H1 (cell line): ENCODE measurements around the gene MCM3AP. TPM values are rescaled to one million over a fixed set of nuclear protein-coding genes. Genes with fewer than 3 reads are reported as not detected.
"Not testable (repeated sequence)": the region's sequence is repeated elsewhere in the genome, so short reads cannot be mapped to it uniquely, and the experiment has no call there.

Experiments
- CTCF ChIA-PET: fragments of 300-600 bp; sonication (Branson Sonifier 250); formaldehyde crosslinking; loops from one replicate; lab custom pipeline; 2021; ENCODE audit not compliant: partially characterized antibody; lab: Charles Lee
- POLR2A ChIA-PET: fragments of 300-600 bp; sonication (Branson Sonifier 250); formaldehyde crosslinking; loops from one replicate; lab custom pipeline; 2021; ENCODE audit warnings: inconsistent platforms; ENCODE audit not compliant: partially characterized antibody; lab: Charles Lee
- DNase-seq, 2 experiments: peaks; one replicate each; pipeline versions ENCODE4 v3.0.0 to v3.0.0-alpha.2; 2010 to 2022; ENCODE audit warnings: low spot score in 2 of 2, low read depth in 1 of 2, mixed read lengths in 1 of 2
- FAIRE-seq: peaks from 2 replicates; lab custom pipeline; 2011; peaks lifted over from hg19 to GRCh38; lab: Jason Lieb, UNC
- H2AFZ ChIP-seq: 2 replicates; pipeline ENCODE4 v1.8.1; 2012; ENCODE audit warnings: low read length, inconsistent platforms
- H2AK5ac ChIP-seq: 2 replicates; pipeline ENCODE4 v1.6.1; 2013; ENCODE audit warnings: low read depth, low read length
- H2BK120ac ChIP-seq: replicated peaks from 2 replicates; pipeline ENCODE3; 2013; ENCODE audit warnings: low read depth, low read length, inconsistent platforms
- H2BK12ac ChIP-seq: 2 replicates; pipeline ENCODE4 v1.6.1; 2013; ENCODE audit warnings: low read depth, low read length
- H2BK15ac ChIP-seq: 2 replicates; pipeline ENCODE4 v1.6.1; 2013; ENCODE audit warnings: low read length
- H2BK20ac ChIP-seq: 2 replicates; pipeline ENCODE4 v1.6.1; 2013; ENCODE audit warnings: low read length
- H2BK5ac ChIP-seq: 2 replicates; pipeline ENCODE4 v1.6.1; 2013; ENCODE audit warnings: low read depth, low read length
- H3K14ac ChIP-seq: 2 replicates; pipeline ENCODE4 v1.6.1; 2013; ENCODE audit warnings: inconsistent platforms; ENCODE audit not compliant: insufficient read length
- H3K18ac ChIP-seq: 2 replicates; pipeline ENCODE4 v1.6.1; 2013; ENCODE audit warnings: low read length; ENCODE audit errors: extremely low read depth
- H3K23ac ChIP-seq: 2 replicates; pipeline ENCODE4 v1.6.1; 2013; ENCODE audit warnings: inconsistent platforms; ENCODE audit not compliant: insufficient read length
- H3K23me2 ChIP-seq: 2 replicates; pipeline ENCODE4 v1.6.1; 2013; ENCODE audit warnings: low read depth, low read length
- H3K27ac ChIP-seq: 2 replicates; pipeline ENCODE4 v1.6.1; 2011; ENCODE audit warnings: low read depth, low read length, inconsistent platforms
- H3K27me3 ChIP-seq, 4 experiments: replicated peaks in 1 of 4; 1 replicate in 1 of 4; 2 replicates in 3 of 4; pipeline versions ENCODE4 v1.6.1 to v1.8.1; 2011 to 2013; ENCODE audit warnings: low read length in 3 of 4, mild to moderate bottlenecking in 3 of 4, inconsistent platforms in 2 of 4, mixed read lengths in 2 of 4, moderate library complexity in 1 of 4; ENCODE audit not compliant: control insufficient read depth in 3 of 4, insufficient read depth in 3 of 4; ENCODE audit errors: extremely low read depth in 1 of 4
- H3K36me3 ChIP-seq, 4 experiments: 2 replicates each; pipeline versions ENCODE4 v1.6.1 to v1.8.1; 2011 to 2013; ENCODE audit warnings: mild to moderate bottlenecking in 4 of 4, low read length in 3 of 4, moderate library complexity in 2 of 4, control low read depth in 1 of 4, inconsistent platforms in 1 of 4; ENCODE audit not compliant: insufficient read depth in 4 of 4, control insufficient read depth in 2 of 4
- H3K4ac ChIP-seq: replicated peaks from 2 replicates; pipeline ENCODE3; 2013; ENCODE audit warnings: low read length, low read depth, mixed read lengths, inconsistent platforms; ENCODE audit not compliant: insufficient read length
- H3K4me1 ChIP-seq, 4 experiments: replicated peaks in 1 of 4; 1 replicate in 1 of 4; 2 replicates in 3 of 4; pipeline versions ENCODE4 v1.6.1 to v1.8.1; 2011 to 2013; ENCODE audit warnings: low read length in 3 of 4, inconsistent platforms in 2 of 4, mixed read lengths in 1 of 4; ENCODE audit not compliant: insufficient read depth in 4 of 4, control insufficient read depth in 3 of 4
- H3K4me2 ChIP-seq, 2 experiments: 2 replicates each; pipeline versions ENCODE4 v1.6.1 to v1.8.1; 2011 to 2013; ENCODE audit warnings: low read depth in 2 of 2, low read length in 2 of 2, control low read depth in 1 of 2, inconsistent platforms in 1 of 2, mild to moderate bottlenecking in 1 of 2; ENCODE audit not compliant: insufficient read depth in 1 of 2
- H3K4me3 ChIP-seq, 4 experiments: fragments of 200-600, 300-600 bp in 1 of 4; sonication (generic), shearing (Covaris generic), sonication (Bioruptor Twin) in 1 of 4; 2 replicates each; pipeline versions ENCODE4 v1.5.1 to v1.8.1; 2011 to 2016; ENCODE audit warnings: low read length in 4 of 4, low read depth in 3 of 4, control low read depth in 2 of 4, inconsistent platforms in 2 of 4, mild to moderate bottlenecking in 2 of 4, mixed read lengths in 1 of 4, moderate library complexity in 1 of 4; ENCODE audit not compliant: insufficient read depth in 2 of 4; ENCODE audit errors: extremely low read depth in 1 of 4
- H3K56ac ChIP-seq: replicated peaks from 2 replicates; pipeline ENCODE3; 2013; ENCODE audit warnings: low read depth, mild to moderate bottlenecking, mixed read lengths, low read length, inconsistent platforms; ENCODE audit not compliant: insufficient read length
- H3K79me1 ChIP-seq: 2 replicates; pipeline ENCODE4 v1.6.1; 2013; ENCODE audit warnings: low read depth, low read length, control low read depth
- H3K79me2 ChIP-seq, 2 experiments: 2 replicates each; pipeline versions ENCODE4 v1.6.1 to v1.8.1; 2012 to 2013; ENCODE audit warnings: low read length in 2 of 2, mild to moderate bottlenecking in 2 of 2, inconsistent platforms in 1 of 2; ENCODE audit not compliant: insufficient read depth in 2 of 2, control insufficient read depth in 1 of 2
- H3K9ac ChIP-seq, 4 experiments: replicated peaks in 1 of 4; 1 replicate in 1 of 4; 2 replicates in 3 of 4; pipeline versions ENCODE4 v1.6.1 to v1.8.1; 2011 to 2013; ENCODE audit warnings: low read depth in 3 of 4, low read length in 3 of 4, control low read depth in 2 of 4, mild to moderate bottlenecking in 2 of 4, moderate library complexity in 2 of 4, inconsistent platforms in 1 of 4; ENCODE audit errors: extremely low read depth in 1 of 4
- H3K9me3 ChIP-seq, 2 experiments: 2 replicates each; pipeline versions ENCODE4 v1.6.1 to v1.8.1; 2012 to 2013; ENCODE audit warnings: mild to moderate bottlenecking in 2 of 2, moderate library complexity in 2 of 2, control low read depth in 1 of 2, inconsistent platforms in 1 of 2, low read depth in 1 of 2, low read length in 1 of 2, mixed read lengths in 1 of 2; ENCODE audit not compliant: insufficient read depth in 2 of 2
- H4K20me1 ChIP-seq, 2 experiments: replicated peaks in 1 of 2; 2 replicates each; pipeline versions ENCODE3 to v1.8.1; 2011 to 2013; ENCODE audit warnings: inconsistent platforms in 2 of 2, low read length in 2 of 2, mild to moderate bottlenecking in 1 of 2; ENCODE audit not compliant: insufficient read depth in 2 of 2, control insufficient read depth in 1 of 2
- H4K5ac ChIP-seq: 2 replicates; pipeline ENCODE4 v1.6.1; 2013; ENCODE audit warnings: low read length, low read depth, mixed read lengths, inconsistent platforms; ENCODE audit not compliant: insufficient read length
- H4K8ac ChIP-seq: 2 replicates; pipeline ENCODE4 v1.8.0; 2013; ENCODE audit warnings: mild to moderate bottlenecking, moderate library complexity, low read length, inconsistent platforms; ENCODE audit not compliant: insufficient read depth; ENCODE audit errors: extremely low read depth
- H4K91ac ChIP-seq: replicated peaks from 2 replicates; pipeline ENCODE3; 2013; ENCODE audit warnings: low read length, mixed read lengths, inconsistent platforms; ENCODE audit not compliant: insufficient read length
- CHD2 ChIP-seq: IDR thresholded peaks from 2 replicates; pipeline ENCODE4 v1.6.1; 2012; ENCODE audit warnings: low read length, improper control_type of control experiment
- RFX5 ChIP-seq: IDR thresholded peaks from 2 replicates; pipeline ENCODE4 v1.6.1; 2011; ENCODE audit warnings: low read depth, low read length, improper control_type of control experiment, borderline replicate concordance
- ZNF274 ChIP-seq: IDR thresholded peaks from 2 replicates; pipeline ENCODE4 v1.7.0; 2012; ENCODE audit warnings: low read length, borderline replicate concordance; ENCODE audit errors: extremely low read depth
- WGBS, 2 experiments: shearing (Covaris generic) in 1 of 2; methylation state at CpG; one replicate each; pipeline versions ENCODE4 v1.1.6 to v1.1.7; 2013 to 2015; ENCODE audit warnings: low lambda C conversion rate in 2 of 2, mixed read lengths in 2 of 2, inconsistent platforms in 1 of 2, low coverage in 1 of 2, missing lambda C conversion rate in 1 of 2; ENCODE audit not compliant: insufficient replicate concordance in 2 of 2, insufficient coverage in 1 of 2, insufficient read length in 1 of 2; ENCODE audit errors: extremely low coverage in 1 of 2, missing lambda C conversion rate in 1 of 2; 5-methylcytosine and 5-hydroxymethylcytosine counted together
- polyA plus RNA-seq, 7 experiments: library from polyadenylated mRNA; depleted of rRNA in 3 of 7; stranded (reverse) in 5 of 7; unstranded in 2 of 7; fragments of >200 nt in 5 of 7; fragments of 200-250 nt in 2 of 7; gene quantifications; 1 replicate in 5 of 7; 2 replicates in 1 of 7; 4 replicates in 1 of 7; pipeline versions ENCODE4 v1.2.1 to v1.2.3, GENCODE V29; 2011 to 2013; ENCODE audit warnings: missing spikeins in 2 of 7, mixed read lengths in 2 of 7
- total RNA-seq: library from RNA; stranded (reverse); fragmentation: NEBNext Ultra II Directional; extraction: Animal tissue kit (Norgen Biotek cat#: 25700); gene quantifications from 2 replicates; pipeline ENCODE4 v1.2.1, GENCODE V29; 2021

The MCM3AP gene
- total and polyA plus RNA-seq, 2 of the 8 experiments (the other 6 are each of a cell fraction or from before 2014, with no cell fraction given) = 37.2 to 119 TPM

GRCh38 chr21:46311568-46311967, 26.2 kb upstream of the MCM3AP start (continued):
- TF ChIP-seq CHD2 (no peak), RFX5 (no peak), ZNF274 (no peak)

- POLR2A ChIA-PET = interaction anchor here (0.8 to 3.3 kb wide), 6 partner anchors 9 to 14 kb away, joined by 3 to 14 read pairs (median 5); no protein-coding TSS in a partner anchor
- H3K4me2 ChIP-seq, H3K27ac ChIP-seq, H2BK15ac ChIP-seq, H2AFZ ChIP-seq, H2BK20ac ChIP-seq, H3K23me2 ChIP-seq, H3K9me3 ChIP-seq, FAIRE-seq, H4K20me1 ChIP-seq, H3K79me2 ChIP-seq, H3K4me3 ChIP-seq, H4K8ac ChIP-seq, H3K18ac ChIP-seq, H3K79me1 ChIP-seq, H2AK5ac ChIP-seq, H3K23ac ChIP-seq, H3K27me3 ChIP-seq, H2BK5ac ChIP-seq, H3K56ac ChIP-seq, H3K9ac ChIP-seq, H2BK120ac ChIP-seq, H4K91ac ChIP-seq, H3K14ac ChIP-seq, H3K4me1 ChIP-seq, H3K4ac ChIP-seq, H2BK12ac ChIP-seq, DNase-seq, H4K5ac ChIP-seq: not testable (repeated sequence)
- 85% methylated on average over 8 of the region's 8 CpGs; no CpG with 5 or more reads in 1 of the 2 experiments for WGBS, 2 experiments
- CTCF ChIA-PET = interaction anchor here (0.9 to 1.5 kb wide), 5 partner anchors 8 to 61 kb away, joined by 3 to 4 read pairs (median 3); a partner anchor contains a TSS
- peaks cover 0 to 30% (median 16%) of the 10 kb centered on the region in 4 experiments; a peak in 5 of 8 replicates for H3K36me3 ChIP-seq
These were observed 24.8 kb upstream of the MCM3AP start for GRCh38 chr21:46310260-46310659.
